Activated naive CD4-positive, alpha-beta T cell treated with anti-CD3 and anti-CD28 coated beads for 36 hours (primary cell): ENCODE results near the gene MT1H. TPM values are rescaled to one million over a fixed set of nuclear protein-coding genes. Genes with fewer than 3 reads are reported as not detected.
A peak's percentile ranks its signal among the peaks of the same experiment; 100 is the strongest.

Experiments
- CTCF ChIA-PET: fragments of 350-600 bp; sonication (Branson Sonifier 250); formaldehyde crosslinking; loops from one replicate; lab custom pipeline; 2021; ENCODE audit warnings: antibody characterized with exemption; lab: Charles Lee
- DNase-seq: peaks from one replicate; pipeline ENCODE4 v3.0.0-alpha.2; 2020
- H3K27ac Mint-ChIP-seq: one replicate; pipeline ENCODE4 v1.8.0; 2021; ENCODE audit warnings: mild to moderate bottlenecking, mixed read lengths
- H3K27me3 Mint-ChIP-seq: one replicate; pipeline ENCODE4 v1.8.0; 2021; ENCODE audit warnings: low read depth, mixed read lengths
- H3K36me3 Mint-ChIP-seq: one replicate; pipeline ENCODE4 v1.8.0; 2021; ENCODE audit warnings: low read depth, mixed read lengths
- H3K4me1 Mint-ChIP-seq: one replicate; pipeline ENCODE4 v1.8.0; 2021; ENCODE audit warnings: low read depth, mixed read lengths
- H3K4me3 Mint-ChIP-seq: one replicate; pipeline ENCODE4 v1.8.0; 2021; ENCODE audit warnings: mild to moderate bottlenecking, moderate library complexity, mixed read lengths
- H3K9me3 Mint-ChIP-seq: one replicate; pipeline ENCODE4 v1.8.0; 2021; ENCODE audit warnings: mixed read lengths
- intact Hi-C: fragments of 100-400 bp; cut with micrococcal nuclease; formaldehyde crosslinking; loops from one replicate; pipeline ENCODE4 v1.15.1; 2023
- total RNA-seq, 2 experiments: library from RNA; stranded (reverse); gene quantifications; one replicate each; pipeline ENCODE4 v1.2.3, GENCODE V29; 2021

Gene MT1H
- total RNA-seq, 2 experiments from 2014 or later = 5.4 to 7.4 TPM

DNA sequence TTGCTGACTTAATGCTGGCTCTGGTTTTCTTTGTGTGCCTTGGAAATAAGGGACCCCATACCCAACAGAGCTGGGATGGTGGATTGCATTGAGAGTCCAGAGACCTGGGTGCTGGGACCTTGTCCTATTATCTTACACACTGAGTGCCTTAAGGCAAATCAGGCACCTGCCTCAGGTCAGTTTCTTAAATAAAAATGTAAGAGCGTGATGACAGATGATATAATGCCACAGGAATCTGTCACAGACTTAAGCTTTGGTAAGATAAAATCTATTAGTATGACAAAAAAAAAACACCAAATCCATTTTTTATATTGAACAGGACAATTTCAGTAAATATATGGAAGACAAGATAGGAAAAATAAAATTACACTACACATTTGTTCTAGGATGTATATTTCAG is 29.5 kb upstream of the MT1H start:
- Mint-ChIP-seq H3K4me1 (peaks cover 37% of the 10 kb centered on the region), H3K4me3 (no peak overlapping the region), H3K9me3 (no peaks in the 10 kb centered on the region), H3K36me3 (no peaks in the 10 kb centered on the region), H3K27me3 (peaks cover 60% of the 10 kb centered on the region), H3K27ac (no peak overlapping the region)
- DNase-seq = no peak
- intact Hi-C loops = no loop called here
- CTCF ChIA-PET = interaction anchor here (1.1 kb wide), 1 partner anchor 39 kb away, joined by 4 read pairs; no protein-coding TSS in a partner anchor

- Mint-ChIP-seq H3K27me3 (peaks cover 53% of the 10 kb centered on the region), H3K27ac (no peak overlapping the region), H3K36me3 (no peaks in the 10 kb centered on the region)
Measured at GRCh38 chr16:56641166-56641565, 28.4 kb upstream of the MT1H start.

DNA sequence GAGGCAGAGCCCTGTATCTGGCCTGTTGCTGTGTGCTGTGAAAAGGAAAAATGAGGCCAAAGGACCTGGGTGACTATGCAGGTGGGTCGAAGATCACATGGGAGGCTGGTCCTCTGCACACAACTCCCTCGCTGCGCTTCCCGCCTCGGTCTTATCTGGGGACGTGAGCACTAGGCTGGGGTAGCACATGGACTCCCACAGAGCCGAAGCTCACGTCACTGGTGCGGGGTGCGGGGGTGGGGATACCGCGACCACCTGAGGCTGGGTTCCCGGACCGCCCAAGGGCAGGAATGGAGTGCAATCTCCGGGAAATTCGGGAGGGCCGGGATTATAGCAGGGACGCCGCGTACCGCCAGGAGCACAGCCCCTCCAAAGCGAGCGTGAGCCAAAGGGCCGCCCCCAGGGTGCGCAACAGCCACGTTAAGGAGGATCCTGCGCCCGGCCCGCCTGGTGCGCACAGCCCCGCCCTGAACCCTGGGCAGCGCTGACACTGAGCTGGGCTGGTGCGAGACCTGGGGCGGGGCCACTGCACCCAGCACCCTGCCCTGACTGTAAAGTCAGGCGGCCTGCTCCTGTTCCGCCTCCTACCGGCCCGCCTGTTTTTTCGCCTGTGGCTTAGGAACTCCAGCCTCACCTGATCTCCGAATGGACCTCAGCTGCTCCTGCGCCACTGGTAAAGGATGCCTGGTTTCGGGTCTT is 26.4 kb upstream of the MT1H start:
- no peaks in the 10 kb centered on the region for H3K36me3 Mint-ChIP-seq
- peaks cover 40% of the 10 kb centered on the region for H3K27me3 Mint-ChIP-seq
- H3K27ac Mint-ChIP-seq = peak overlapping the region; percentile 9
- intact Hi-C loops = loop anchor here (1.0 to 2.0 kb wide), 8 partner anchors 14 to 128 kb away; partner anchors contain the start of genes MT1E, MT1F, MT1X and MT2A
- CTCF ChIA-PET = interaction anchor here (0.5 to 1.7 kb wide), 17 partner anchors 13 to 130 kb away, joined by 3 to 7 read pairs (median 5); partner anchors contain the start of gene MT4
- H3K4me3 Mint-ChIP-seq = peak overlapping the region; percentile 46
- peak; percentile 87 for DNase-seq
- no peaks in the 10 kb centered on the region for H3K9me3 Mint-ChIP-seq
- H3K4me1 Mint-ChIP-seq = peaks cover 21% of the 10 kb centered on the region

More at GRCh38 chr16:56641166-56641565, 28.4 kb upstream of the MT1H start:
- Mint-ChIP-seq H3K4me3 (no peak overlapping the region), H3K9me3 (no peaks in the 10 kb centered on the region), H3K4me1 (peaks cover 30% of the 10 kb centered on the region)
- CTCF ChIA-PET = no interaction called here
- DNase-seq = no peak
- intact Hi-C loops = no loop called here

GRCh38 chr16:56643833-56644232 is 25.8 kb upstream of the MT1H start:
- H3K9me3 Mint-ChIP-seq = no peaks in the 10 kb centered on the region
- H3K4me1 Mint-ChIP-seq = peaks cover 18% of the 10 kb centered on the region
- peaks cover 42% of the 10 kb centered on the region for H3K27me3 Mint-ChIP-seq
- CTCF ChIA-PET = interaction anchor here (0.5 to 1.7 kb wide), 17 partner anchors 13 to 130 kb away, joined by 3 to 7 read pairs (median 5); partner anchors contain the start of gene MT4
- H3K27ac Mint-ChIP-seq = peak overlapping the region; percentile 9
- DNase-seq = no peak
- intact Hi-C loops = loop anchor here (1.0 to 2.0 kb wide), 8 partner anchors 13 to 129 kb away; partner anchors contain the start of genes MT1E, MT1F, MT1X and MT2A
- no peaks in the 10 kb centered on the region for H3K36me3 Mint-ChIP-seq
- H3K4me3 Mint-ChIP-seq = peak overlapping the region; percentile 46

DNA sequence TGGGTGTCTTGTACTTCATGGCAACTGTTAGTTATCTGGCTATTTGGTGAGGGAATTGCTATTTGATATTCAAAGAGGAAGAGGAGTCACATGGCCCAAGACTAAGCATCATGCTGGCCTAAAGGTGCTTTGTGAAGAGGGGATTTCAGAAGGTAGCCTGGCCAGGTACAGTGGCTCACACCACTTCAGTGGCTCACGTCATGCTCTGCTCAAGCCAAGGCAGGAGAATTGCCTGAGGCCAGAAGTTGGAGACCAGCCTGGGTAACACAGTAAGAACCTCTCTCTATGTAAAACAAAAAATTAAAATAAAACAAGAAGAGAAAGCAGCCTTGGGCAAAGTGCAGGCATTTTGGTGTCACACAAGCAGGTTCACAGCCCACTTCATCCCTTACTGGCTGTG is 24.3 kb upstream of the MT1H start:
- intact Hi-C loops = no loop called here
- no peaks in the 10 kb centered on the region for H3K36me3 Mint-ChIP-seq
- H3K27ac Mint-ChIP-seq = no peak overlapping the region
- H3K4me3 Mint-ChIP-seq = no peak overlapping the region
- peaks cover 33% of the 10 kb centered on the region for H3K27me3 Mint-ChIP-seq
- no peaks in the 10 kb centered on the region for H3K9me3 Mint-ChIP-seq
- CTCF ChIA-PET = interaction anchor here (1.0 kb wide), 1 partner anchor 69 kb away, joined by 3 read pairs; no protein-coding TSS in a partner anchor
- H3K4me1 Mint-ChIP-seq = peaks cover 18% of the 10 kb centered on the region
- DNase-seq = no peak

DNA sequence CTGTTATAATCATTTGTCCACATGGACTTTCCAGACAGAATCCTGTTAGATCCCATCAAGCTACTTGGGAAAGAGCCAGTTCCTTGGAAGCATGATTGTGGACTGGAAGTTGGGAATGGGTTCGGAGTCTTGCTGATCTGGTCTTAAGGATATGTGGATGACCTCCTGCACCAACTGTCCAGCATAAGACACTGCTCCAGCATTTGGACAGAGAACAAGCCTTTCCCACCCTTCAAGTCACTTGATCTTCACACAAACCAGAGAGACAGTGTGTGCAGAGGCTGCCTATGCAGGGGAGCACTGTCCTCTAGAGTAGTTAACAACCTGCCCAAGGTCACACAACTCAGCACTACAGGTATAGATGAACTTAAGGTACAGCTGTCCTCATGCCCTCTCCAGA is 23.8 kb upstream of the MT1H start:
- intact Hi-C loops = no loop called here
- no peaks in the 10 kb centered on the region for H3K36me3 Mint-ChIP-seq
- DNase-seq = no peak
- peaks cover 18% of the 10 kb centered on the region for H3K4me1 Mint-ChIP-seq
- H3K9me3 Mint-ChIP-seq = no peaks in the 10 kb centered on the region
- H3K4me3 Mint-ChIP-seq = no peak overlapping the region
- peaks cover 28% of the 10 kb centered on the region for H3K27me3 Mint-ChIP-seq
- H3K27ac Mint-ChIP-seq = no peak overlapping the region
- CTCF ChIA-PET = interaction anchor here (0.9 kb wide), 1 partner anchor 56 kb away, joined by 5 read pairs; no protein-coding TSS in a partner anchor

DNA sequence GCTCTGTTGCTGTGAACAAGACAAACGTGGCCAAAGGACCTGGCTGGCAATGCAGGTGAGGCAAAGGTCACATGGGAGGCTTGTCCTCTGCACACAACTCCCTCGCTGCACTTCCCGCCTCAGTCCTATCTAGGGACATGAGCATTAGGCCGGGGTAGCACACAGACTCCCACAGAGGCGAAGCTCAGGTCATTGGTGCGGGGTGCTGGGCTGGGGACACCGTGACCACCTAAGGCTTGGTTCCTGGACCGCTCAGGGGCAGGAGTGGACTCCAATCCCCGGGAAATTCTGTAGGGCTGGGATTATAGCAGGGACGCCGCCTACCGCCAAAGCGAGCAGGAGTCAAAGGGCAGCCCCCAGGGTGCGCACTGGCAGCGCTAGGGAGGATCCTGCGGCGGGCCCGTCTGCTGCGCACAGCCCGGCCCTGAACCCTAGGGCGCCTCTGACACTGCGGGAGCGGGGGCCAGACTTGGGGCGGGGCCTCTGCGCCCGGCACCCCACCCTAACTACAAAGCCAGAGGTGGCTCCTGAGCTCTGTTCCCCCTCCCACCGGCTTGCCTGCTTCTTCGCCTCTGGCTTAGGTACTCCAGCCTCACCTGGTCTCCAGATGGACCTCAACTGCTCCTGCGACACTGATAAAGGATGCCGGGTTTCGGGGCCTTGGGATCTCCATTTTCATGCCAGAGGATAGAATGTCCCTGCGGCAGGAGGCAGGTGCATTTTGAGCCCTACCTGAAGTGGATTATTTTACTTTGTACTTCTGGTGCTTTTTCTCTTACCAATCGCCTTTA is 21.8 kb upstream of the MT1H start:
- H3K36me3 Mint-ChIP-seq = no peaks in the 10 kb centered on the region
- H3K4me3 Mint-ChIP-seq = no peak overlapping the region
- no peak for DNase-seq
- peaks cover 21% of the 10 kb centered on the region for H3K27me3 Mint-ChIP-seq
- H3K4me1 Mint-ChIP-seq = peaks cover 14% of the 10 kb centered on the region
- H3K9me3 Mint-ChIP-seq = no peaks in the 10 kb centered on the region
- no peak overlapping the region for H3K27ac Mint-ChIP-seq
- CTCF ChIA-PET = interaction anchor here (0.5 kb wide), 1 partner anchor 38 kb away, joined by 3 read pairs; no protein-coding TSS in a partner anchor
- intact Hi-C loops = no loop called here

- H3K4me1 Mint-ChIP-seq = peaks cover 1% of the 10 kb centered on the region
- intact Hi-C loops = no loop called here
- CTCF ChIA-PET = interaction anchor here (0.9 kb wide), 1 partner anchor 75 kb away, joined by 3 read pairs; no protein-coding TSS in a partner anchor
- H3K9me3 Mint-ChIP-seq = no peaks in the 10 kb centered on the region
- no peak overlapping the region for H3K27ac Mint-ChIP-seq
- peaks cover 20% of the 10 kb centered on the region for H3K27me3 Mint-ChIP-seq
- H3K36me3 Mint-ChIP-seq = no peaks in the 10 kb centered on the region
- no peak for DNase-seq
- no peak overlapping the region for H3K4me3 Mint-ChIP-seq
Measured at GRCh38 chr16:56649271-56649670, 20.3 kb upstream of the MT1H start.

DNA sequence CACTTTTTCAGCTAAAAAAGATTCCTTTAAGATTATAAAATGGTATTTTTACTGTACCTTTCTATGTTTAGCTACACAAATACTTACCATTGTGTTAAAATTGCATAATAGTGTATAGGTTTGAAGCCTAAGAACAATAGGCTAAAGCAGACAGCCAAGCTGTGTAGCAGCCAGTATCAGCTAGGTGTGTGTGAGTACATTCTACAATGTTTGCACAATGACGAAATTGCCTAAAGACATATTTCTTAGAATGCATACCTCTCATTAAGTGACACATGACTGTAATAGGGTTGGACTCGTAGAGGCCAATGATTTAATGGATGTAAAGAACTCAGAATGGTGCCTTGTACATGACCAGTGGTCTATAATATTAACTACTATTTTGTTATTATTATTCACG is 19.8 kb upstream of the MT1H start:
- Mint-ChIP-seq H3K4me1 (no peaks in the 10 kb centered on the region), H3K27me3 (peaks cover 20% of the 10 kb centered on the region), H3K9me3 (no peaks in the 10 kb centered on the region), H3K4me3 (no peak overlapping the region), H3K27ac (no peak overlapping the region), H3K36me3 (no peaks in the 10 kb centered on the region)
- DNase-seq = no peak
- CTCF ChIA-PET = no interaction called here
- intact Hi-C loops = no loop called here

- no peaks in the 10 kb centered on the region for H3K36me3 Mint-ChIP-seq
- no peak within 1 kb of the TSS for H3K27ac Mint-ChIP-seq
- peaks cover 20% of the 10 kb centered on the region for H3K27me3 Mint-ChIP-seq
- CTCF ChIA-PET = no interaction called here
- no peaks in the 10 kb centered on the region for H3K4me1 Mint-ChIP-seq
- no peak within 1 kb of the TSS for H3K4me3 Mint-ChIP-seq
- no peaks in the 10 kb centered on the region for H3K9me3 Mint-ChIP-seq
- intact Hi-C loops = no loop called here
- no peak for DNase-seq
Measured at GRCh38 chr16:56651586-56651985, 18.0 kb upstream of the MT1H start, which contains the start of gene MT1B. MT1B (plus strand) TSS chr16:56651886; CDS start chr16:56651954, 68 bp downstream.

GRCh38 chr16:56652600-56652999 is 17.0 kb upstream of the MT1H start:
- Mint-ChIP-seq H3K27me3 (peaks cover 16% of the 10 kb centered on the region), H3K4me3 (no peak overlapping the region), H3K36me3 (no peaks in the 10 kb centered on the region), H3K27ac (no peak overlapping the region), H3K9me3 (no peaks in the 10 kb centered on the region), H3K4me1 (peaks cover 3% of the 10 kb centered on the region)
- intact Hi-C loops = no loop called here
- CTCF ChIA-PET = interaction anchor here (0.6 to 1.1 kb wide), 2 partner anchors 21 to 75 kb away, joined by 3 read pairs; no protein-coding TSS in a partner anchor
- no peak for DNase-seq

DNA sequence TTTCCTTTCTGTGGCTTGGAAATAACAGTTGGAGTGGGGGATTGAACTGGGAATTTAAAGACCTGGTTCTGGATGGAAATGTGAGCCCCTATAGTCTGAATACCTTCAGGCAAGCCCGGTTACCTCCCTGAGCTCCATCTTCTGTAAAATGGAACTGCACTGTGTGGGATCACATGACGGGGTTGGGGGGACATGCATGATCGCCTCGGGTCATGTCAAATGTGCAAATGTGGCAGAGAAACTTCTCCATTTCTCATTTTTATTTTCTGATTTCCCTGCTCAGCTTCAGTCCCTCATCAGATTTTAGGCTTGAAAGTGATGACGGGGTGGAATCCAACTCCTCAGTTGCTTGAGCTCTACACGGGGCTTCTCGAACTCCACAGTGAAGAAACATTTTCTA is 16.4 kb upstream of the MT1H start:
- no peak for DNase-seq
- H3K27me3 Mint-ChIP-seq = peaks cover 13% of the 10 kb centered on the region
- intact Hi-C loops = no loop called here
- H3K4me3 Mint-ChIP-seq = no peak overlapping the region
- H3K4me1 Mint-ChIP-seq = peaks cover 8% of the 10 kb centered on the region
- no peak overlapping the region for H3K27ac Mint-ChIP-seq
- no peaks in the 10 kb centered on the region for H3K36me3 Mint-ChIP-seq
- CTCF ChIA-PET = interaction anchor here (0.6 to 1.1 kb wide), 2 partner anchors 20 to 76 kb away, joined by 3 read pairs; no protein-coding TSS in a partner anchor
- no peaks in the 10 kb centered on the region for H3K9me3 Mint-ChIP-seq
